Astrocyte (in vitro differentiated cells and primary cell): ENCODE data around the gene CHN2. TPM values are rescaled to one million over a fixed set of nuclear protein-coding genes. Genes with fewer than 3 reads are reported as not detected.

ENCODE experiments used
- DNase-seq: peaks from one replicate; pipeline ENCODE4 v3.0.0-alpha.2; 2010; ENCODE audit warnings: low read depth
- FAIRE-seq: peaks from 2 replicates; lab custom pipeline; 2011; peaks lifted over from hg19 to GRCh38; lab: Jason Lieb, UNC
- H2AFZ ChIP-seq: 2 replicates; pipeline ENCODE4 v1.6.0; 2012; ENCODE audit warnings: low read depth, low read length, inconsistent platforms
- H3K27ac ChIP-seq: 2 replicates; pipeline ENCODE4 v1.5.1; 2011; ENCODE audit warnings: low read depth, low read length, inconsistent platforms
- H3K27me3 ChIP-seq: 2 replicates; pipeline ENCODE4 v1.6.0; 2011; ENCODE audit warnings: low read length, inconsistent platforms; ENCODE audit not compliant: insufficient read depth
- H3K36me3 ChIP-seq: 2 replicates; pipeline ENCODE4 v1.5.1; 2011; ENCODE audit warnings: low read length, inconsistent platforms; ENCODE audit not compliant: insufficient read depth
- H3K4me1 ChIP-seq: 2 replicates; pipeline ENCODE4 v1.5.1; 2011; ENCODE audit warnings: low read length, inconsistent platforms; ENCODE audit not compliant: insufficient read depth
- H3K4me2 ChIP-seq: 2 replicates; pipeline ENCODE4 v1.6.0; 2012; ENCODE audit warnings: low read length, inconsistent platforms
- H3K4me3 ChIP-seq: 2 replicates; pipeline ENCODE4 v1.5.1; 2011; ENCODE audit warnings: low read depth, mild to moderate bottlenecking, low read length, inconsistent platforms; ENCODE audit not compliant: insufficient read depth
- H3K79me2 ChIP-seq: 2 replicates; pipeline ENCODE4 v1.6.0; 2012; ENCODE audit warnings: mild to moderate bottlenecking, low read length, inconsistent platforms; ENCODE audit not compliant: insufficient read depth
- H3K9ac ChIP-seq: 2 replicates; pipeline ENCODE4 v1.6.0; 2012; ENCODE audit warnings: mild to moderate bottlenecking, low read length, inconsistent platforms
- H3K9me3 ChIP-seq: 2 replicates; pipeline ENCODE4 v1.5.1; 2012; ENCODE audit warnings: low read depth, mild to moderate bottlenecking, low read length, inconsistent platforms; ENCODE audit not compliant: insufficient read depth
- H4K20me1 ChIP-seq: 2 replicates; pipeline ENCODE4 v1.6.0; 2012; ENCODE audit warnings: low read length, inconsistent platforms; ENCODE audit not compliant: insufficient read depth
- H3K27ac Mint-ChIP-seq: one replicate; pipeline ENCODE4 v1.8.0; 2021; ENCODE audit warnings: mild to moderate bottlenecking, mixed read lengths; ENCODE audit not compliant: unreplicated experiment
- H3K27me3 Mint-ChIP-seq: one replicate; pipeline ENCODE4 v1.8.0; 2021; ENCODE audit warnings: low read depth, mixed read lengths; ENCODE audit not compliant: unreplicated experiment
- H3K36me3 Mint-ChIP-seq: one replicate; pipeline ENCODE4 v1.8.0; 2021; ENCODE audit warnings: low read depth, mixed read lengths; ENCODE audit not compliant: unreplicated experiment
- H3K4me1 Mint-ChIP-seq: one replicate; pipeline ENCODE4 v1.8.0; 2021; ENCODE audit warnings: low read depth, mixed read lengths; ENCODE audit not compliant: unreplicated experiment
- H3K4me3 Mint-ChIP-seq: one replicate; pipeline ENCODE4 v1.8.0; 2021; ENCODE audit warnings: mild to moderate bottlenecking, moderate library complexity, mixed read lengths; ENCODE audit not compliant: unreplicated experiment
- H3K9me3 Mint-ChIP-seq: one replicate; pipeline ENCODE4 v1.8.0; 2021; ENCODE audit warnings: mild to moderate bottlenecking, mixed read lengths; ENCODE audit not compliant: unreplicated experiment
- CTCF ChIP-seq: IDR thresholded peaks from 2 replicates; pipeline ENCODE4 v1.5.1; 2011; ENCODE audit warnings: low read depth, mild to moderate bottlenecking, inconsistent platforms, low read length, moderate library complexity; ENCODE audit not compliant: insufficient read depth
- EZH2 ChIP-seq: IDR thresholded peaks from 2 replicates; pipeline ENCODE4 v1.6.1; 2012; ENCODE audit warnings: mild to moderate bottlenecking, low read length, inconsistent platforms; ENCODE audit not compliant: insufficient read depth
- total RNA-seq: library from RNA; stranded (reverse); gene quantifications from 2 replicates; pipeline ENCODE4 v1.2.1, GENCODE V29; 2021

CHN2 gene
- total RNA-seq, 1 donor from 2014 or later: 2.5 TPM

- no peak for FAIRE-seq
- Histone ChIP-seq H3K4me3 (no peak overlapping the region), H3K36me3 (no peaks in the 10 kb centered on the region), H3K27me3 (no peaks in the 10 kb centered on the region), H3K4me1 (no peaks in the 10 kb centered on the region), H2AFZ (no peak overlapping the region), H3K9me3 (no peaks in the 10 kb centered on the region), H3K27ac (no peak overlapping the region), H3K4me2 (no peak overlapping the region), H4K20me1 (no peaks in the 10 kb centered on the region), H3K9ac (no peak overlapping the region), H3K79me2 (no peaks in the 10 kb centered on the region)
- Mint-ChIP-seq H3K4me3 (no peak overlapping the region), H3K9me3 (no peaks in the 10 kb centered on the region), H3K4me1 (no peaks in the 10 kb centered on the region), H3K27ac (no peak overlapping the region), H3K36me3 (no peaks in the 10 kb centered on the region), H3K27me3 (no peaks in the 10 kb centered on the region)
- TF ChIP-seq CTCF: no peak
- TF ChIP-seq EZH2: no peak
- no peak for DNase-seq
These were observed 34.5 kb upstream of the CHN2 start for GRCh38 chr7:29160080-29160479.

- Histone ChIP-seq H3K9ac (no peak overlapping the region), H2AFZ (no peak overlapping the region), H3K4me1 (no peaks in the 10 kb centered on the region), H3K4me2 (no peak overlapping the region), H3K36me3 (no peaks in the 10 kb centered on the region), H3K27ac (no peak overlapping the region), H3K27me3 (no peaks in the 10 kb centered on the region), H3K79me2 (no peaks in the 10 kb centered on the region), H3K4me3 (no peak overlapping the region), H3K9me3 (no peaks in the 10 kb centered on the region), H4K20me1 (no peaks in the 10 kb centered on the region)
- H3K4me1 Mint-ChIP-seq: no peaks in the 10 kb centered on the region
- H3K9me3 Mint-ChIP-seq: peaks cover 4% of the 10 kb centered on the region
- no peak for DNase-seq
- no peaks in the 10 kb centered on the region for H3K27me3 Mint-ChIP-seq
- no peak overlapping the region for H3K4me3 Mint-ChIP-seq
- TF ChIP-seq EZH2 (no peak), CTCF (no peak)
- H3K36me3 Mint-ChIP-seq: no peaks in the 10 kb centered on the region
- H3K27ac Mint-ChIP-seq: no peak overlapping the region
- no peak for FAIRE-seq
These were observed 33.3 kb upstream of the CHN2 start for GRCh38 chr7:29161231-29161630.

GRCh38 chr7:29162577-29162976, 32.0 kb upstream of the CHN2 start:
- no peak for TF ChIP-seq EZH2
- no peak for TF ChIP-seq CTCF
- Mint-ChIP-seq H3K27ac (no peak overlapping the region), H3K36me3 (no peaks in the 10 kb centered on the region), H3K4me1 (no peaks in the 10 kb centered on the region), H3K9me3 (peaks cover 4% of the 10 kb centered on the region), H3K27me3 (no peaks in the 10 kb centered on the region), H3K4me3 (no peak overlapping the region)
- FAIRE-seq (no peak), DNase-seq (no peak)
- no peaks in the 10 kb centered on the region for H3K4me1 ChIP-seq
- H3K79me2 ChIP-seq: no peaks in the 10 kb centered on the region
- no peak overlapping the region for H3K4me2 ChIP-seq
- no peaks in the 10 kb centered on the region for H3K9me3 ChIP-seq
- H3K9ac ChIP-seq: no peak overlapping the region
- H3K4me3 ChIP-seq: no peak overlapping the region
- H3K36me3 ChIP-seq: no peaks in the 10 kb centered on the region
- H3K27ac ChIP-seq: no peak overlapping the region
- no peaks in the 10 kb centered on the region for H3K27me3 ChIP-seq
- H4K20me1 ChIP-seq: no peaks in the 10 kb centered on the region
- H2AFZ ChIP-seq: no peak overlapping the region
